NCI-H1105 treated with DMSO at 0.1 percent for 48 hours (cell line): Measurements from ENCODE around the gene RPF1.
"Not testable (repeated sequence)": the region's sequence is repeated elsewhere in the genome, so short reads cannot be mapped to it uniquely, and the experiment has no call there.

ENCODE experiments used
- DNase-seq: peaks from one replicate; lab custom pipeline; 2025; lab: John Stamatoyannopoulos, UW

Gene RPF1

DNA sequence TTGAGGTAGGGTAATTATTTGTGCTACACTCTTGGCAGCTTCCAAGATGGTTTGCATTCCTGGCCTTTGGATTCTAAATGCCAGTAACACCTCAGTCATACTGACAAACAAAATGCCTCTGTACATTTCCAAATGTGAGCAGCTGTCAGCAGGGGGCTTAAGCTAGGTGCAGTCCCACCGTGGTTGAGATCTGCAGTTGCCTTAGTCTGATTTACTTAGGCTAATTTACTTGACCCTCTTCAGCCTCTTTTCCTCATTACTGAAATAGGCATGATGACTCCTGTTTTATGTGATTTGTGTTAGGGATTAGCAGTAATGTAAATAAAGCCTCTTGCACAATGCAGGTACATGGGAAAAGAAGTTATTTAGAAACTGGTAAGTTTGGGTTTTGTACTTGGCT lies 13.7 kb downstream of the RPF1 start:
- DNase-seq, result no peak

DNA sequence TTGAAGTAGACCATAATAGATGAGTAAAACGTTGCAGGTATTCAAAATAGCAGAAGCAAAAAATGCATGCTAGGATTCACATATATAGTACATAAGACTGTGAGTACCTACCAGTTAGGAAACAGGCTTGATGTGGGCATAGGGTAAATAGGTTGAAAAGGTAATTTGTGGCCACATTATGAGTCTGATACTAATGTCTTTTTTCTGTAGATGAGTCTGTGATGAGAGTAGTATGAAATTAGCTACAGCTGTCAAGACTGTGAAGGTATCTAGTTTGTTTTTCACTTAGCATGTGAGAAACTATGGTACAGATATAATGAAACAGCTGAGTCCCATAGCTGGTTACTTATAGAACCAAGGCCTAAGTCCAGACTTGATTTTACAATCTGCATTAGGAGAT lies 14.7 kb downstream of the RPF1 start:
- no peak for DNase-seq

DNA sequence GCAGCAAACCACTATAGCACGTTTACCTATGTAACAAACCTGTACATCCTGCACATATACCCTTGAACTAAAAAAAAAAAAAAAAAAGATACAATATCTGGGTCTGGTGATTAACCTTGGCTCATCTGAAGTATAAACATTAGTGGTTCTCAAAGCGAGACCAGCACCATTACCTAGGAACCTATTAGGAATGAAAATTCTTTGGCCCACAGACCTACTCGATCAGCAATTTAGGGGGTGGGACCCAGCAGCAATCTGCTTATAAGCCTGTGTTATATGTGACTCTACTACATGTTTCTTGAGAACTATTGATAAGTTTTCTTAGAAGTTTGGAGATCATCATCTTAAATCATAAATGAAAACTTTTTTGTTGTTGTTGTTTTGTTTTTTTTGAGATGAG lies 17.4 kb downstream of the RPF1 start:
- no peak for DNase-seq

DNA sequence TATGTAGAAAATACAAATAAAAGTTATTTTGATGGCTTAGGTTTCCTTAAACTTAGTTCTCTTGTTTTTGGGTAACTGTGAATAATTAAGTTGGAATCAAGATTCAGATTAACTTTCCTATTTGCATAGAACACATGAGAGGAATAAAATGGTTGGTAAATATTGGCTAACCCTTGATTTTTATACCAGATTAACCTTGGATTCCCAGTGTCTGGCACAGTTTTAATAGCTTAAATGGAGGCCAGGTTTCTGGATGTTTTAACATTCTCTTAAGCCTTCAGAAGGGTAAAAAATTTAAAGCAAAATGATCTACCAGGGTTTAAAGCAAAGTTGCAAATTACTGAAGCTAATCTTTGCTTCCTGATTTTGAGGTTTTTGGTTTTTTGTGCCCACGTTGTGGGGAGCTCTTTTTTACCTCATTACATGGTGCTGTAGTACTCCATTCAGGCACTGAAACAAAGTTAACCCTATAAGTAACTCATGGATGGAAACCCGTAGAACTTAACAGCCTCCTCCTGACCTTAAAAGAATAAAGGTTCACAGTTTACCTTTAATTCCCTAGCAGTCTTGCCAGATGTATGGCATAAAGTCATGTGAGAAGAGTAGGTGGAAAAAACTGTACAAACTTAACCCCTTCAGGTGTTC lies 18.7 kb downstream of the RPF1 start:
- DNase-seq, result no peak

DNA sequence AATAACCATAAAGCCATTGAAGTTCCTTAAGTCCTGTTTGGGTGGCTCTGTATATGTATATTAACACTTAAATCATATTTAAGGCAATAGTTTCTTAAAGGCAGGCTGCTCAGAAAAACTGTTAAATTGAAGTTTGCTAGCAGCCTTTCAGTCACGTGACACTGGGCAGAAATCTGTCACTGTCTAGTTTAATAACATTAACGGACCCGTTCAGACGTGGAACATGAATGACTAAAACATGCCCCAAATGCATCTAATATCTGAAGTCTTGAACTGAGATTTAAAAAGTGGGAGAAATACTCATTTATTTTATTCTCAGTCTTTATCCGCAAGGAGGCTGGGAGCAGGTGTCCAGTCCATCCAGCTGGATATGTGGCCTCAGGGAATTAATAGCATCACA lies 23.9 kb downstream of the RPF1 start:
- DNase-seq, result no peak

DNA sequence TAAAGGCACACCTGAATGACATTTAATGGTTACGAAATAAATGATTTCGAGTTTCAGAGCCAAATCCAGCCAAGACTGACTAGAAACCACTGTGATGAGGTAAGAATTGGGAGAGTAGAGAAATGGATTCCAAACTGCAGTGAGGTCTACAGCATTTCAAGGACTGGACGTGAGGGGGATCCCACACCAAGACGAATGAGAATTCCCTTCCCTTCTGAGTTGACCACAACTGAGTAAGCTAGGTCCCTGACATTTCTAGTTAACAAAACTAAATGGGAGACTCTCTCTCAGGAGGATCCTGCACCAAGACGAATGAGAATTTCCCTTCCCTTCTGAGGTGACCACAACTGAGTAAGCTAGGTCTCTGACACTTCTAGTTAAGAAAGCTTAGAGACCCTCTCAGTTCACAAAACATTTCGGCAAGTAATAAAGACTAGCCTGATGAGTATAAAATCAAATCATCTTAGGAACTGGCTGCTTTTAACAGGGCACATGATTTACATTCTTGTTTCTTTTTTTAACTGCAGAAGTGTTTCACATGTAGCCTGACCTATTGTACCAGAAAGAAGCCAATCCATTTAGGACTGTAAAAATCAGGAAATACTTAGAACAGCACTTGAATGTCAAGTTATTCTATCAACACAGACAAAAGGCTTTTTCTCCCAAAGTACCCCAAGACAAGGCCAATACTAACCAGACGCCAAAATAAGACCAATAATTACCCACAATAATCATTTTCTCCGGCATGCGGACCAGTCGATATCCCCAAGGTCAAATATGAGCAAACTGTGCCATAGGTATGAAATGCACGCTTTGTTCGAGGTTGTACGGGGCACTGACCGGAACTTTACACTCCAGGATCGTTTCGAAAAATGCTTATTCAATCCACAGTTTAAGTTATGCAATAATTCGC lies 25.8 kb downstream of the RPF1 start:
- DNase-seq, result peak; percentile 43

DNA sequence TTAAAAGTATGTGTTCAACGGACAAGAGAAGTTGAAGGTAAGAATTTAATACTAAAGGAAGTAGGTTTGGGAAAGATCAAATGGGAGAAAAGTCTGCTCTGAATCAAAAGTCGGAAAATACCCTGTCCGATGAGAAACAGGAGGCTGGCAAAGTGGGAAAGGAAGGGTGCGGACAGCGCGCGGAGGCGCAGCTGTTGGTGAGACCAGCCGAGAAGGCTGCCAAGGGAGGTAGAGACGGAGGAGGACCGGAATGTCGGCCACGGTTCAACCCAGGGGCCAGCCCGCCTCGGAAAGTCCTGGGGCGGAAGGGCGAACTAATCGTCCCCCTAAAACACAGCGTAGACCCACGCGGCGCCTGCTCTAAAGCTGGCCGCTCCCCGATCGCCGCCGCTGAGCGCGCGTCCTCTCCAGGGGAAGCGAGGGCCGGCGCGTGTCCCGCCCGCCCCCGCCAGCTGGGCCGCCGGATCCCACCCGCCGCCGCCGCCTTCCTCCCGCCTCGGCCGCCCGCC lies 26.5 kb downstream of the RPF1 start:
- DNase-seq, result peak; percentile 71

DNA sequence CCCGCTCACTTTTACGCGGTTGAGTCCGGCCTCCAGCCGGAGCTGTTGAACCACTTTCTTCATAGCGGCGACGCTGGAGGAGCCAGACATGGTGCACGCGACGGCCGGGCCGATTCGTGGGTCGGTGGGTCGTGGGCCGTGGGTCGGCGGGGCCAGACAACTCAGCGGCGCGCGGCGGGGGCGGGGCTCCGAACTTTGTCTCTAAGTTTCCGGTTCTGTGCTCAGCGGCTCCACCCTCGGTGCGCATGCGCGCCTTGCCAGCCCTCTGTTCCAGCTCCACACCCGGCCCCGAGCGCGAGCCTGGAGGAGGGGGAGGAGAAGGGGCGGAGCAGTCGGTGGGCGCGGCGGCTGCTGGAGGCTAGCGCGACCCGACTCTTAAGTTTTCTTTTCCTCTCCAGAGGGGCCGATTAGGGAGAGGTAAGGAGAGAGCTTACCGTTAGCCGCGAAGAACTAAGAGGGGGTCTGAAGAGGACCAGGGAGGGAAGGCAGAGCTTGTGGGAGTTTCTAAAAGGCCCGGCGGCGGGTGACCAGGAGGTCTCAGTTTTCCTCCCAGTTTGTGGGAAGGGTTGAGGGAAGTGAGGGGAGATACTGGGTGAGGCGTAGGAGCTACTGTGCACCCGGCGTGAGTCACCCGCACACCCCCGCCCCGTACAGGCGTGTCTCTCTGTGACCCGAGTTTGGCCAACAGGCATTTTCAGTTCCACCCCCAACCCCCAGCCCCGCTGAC lies 27.1 kb downstream of the RPF1 start, which contains the start of the genes GNG5 and SPATA1:
TSS of gene GNG5 (minus strand) at position 580 of the 727 bp plus-strand sequence. CDS start at position 90, 490 bp downstream.
TSS of gene SPATA1 (plus strand) at position 385 of the 727 bp plus-strand sequence. CDS start 9,974 bp downstream, outside the sequence.
- DNase-seq, result peak; percentile 95

DNA sequence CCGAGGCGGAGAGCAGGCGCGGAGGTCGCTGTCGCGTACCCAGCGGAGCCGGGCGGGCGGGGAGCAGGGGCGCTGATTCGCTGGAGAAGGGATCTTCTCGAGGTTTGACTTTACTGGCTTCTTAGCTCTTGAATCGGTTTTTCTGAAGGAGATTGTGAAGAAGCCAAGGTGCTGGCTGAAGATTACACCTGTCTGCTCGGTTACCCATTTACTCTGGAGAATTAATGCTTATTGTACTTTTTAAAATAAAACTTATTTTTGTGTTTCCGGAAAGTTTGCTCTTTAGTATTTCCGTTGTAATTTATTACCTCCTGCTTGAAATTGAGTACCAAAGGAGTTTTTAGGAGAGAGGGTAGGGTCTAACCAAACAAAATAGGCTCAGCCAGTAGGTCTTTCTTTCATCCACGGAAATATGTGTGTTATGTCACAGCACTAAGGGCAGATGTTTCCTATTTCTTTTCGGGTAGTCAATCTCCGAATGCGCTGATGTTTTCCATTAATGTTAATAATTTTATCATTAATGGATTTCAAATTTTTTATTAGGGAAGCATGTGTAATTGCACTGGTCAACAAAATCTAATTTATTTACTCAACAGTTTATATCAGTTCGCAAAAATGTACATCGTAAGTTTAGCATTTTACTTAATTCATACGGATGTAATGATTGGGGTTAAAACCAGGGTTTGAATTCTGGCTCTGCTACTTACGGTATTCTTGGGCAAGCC lies 27.8 kb downstream of the RPF1 start:
- DNase-seq, result no peak

DNA sequence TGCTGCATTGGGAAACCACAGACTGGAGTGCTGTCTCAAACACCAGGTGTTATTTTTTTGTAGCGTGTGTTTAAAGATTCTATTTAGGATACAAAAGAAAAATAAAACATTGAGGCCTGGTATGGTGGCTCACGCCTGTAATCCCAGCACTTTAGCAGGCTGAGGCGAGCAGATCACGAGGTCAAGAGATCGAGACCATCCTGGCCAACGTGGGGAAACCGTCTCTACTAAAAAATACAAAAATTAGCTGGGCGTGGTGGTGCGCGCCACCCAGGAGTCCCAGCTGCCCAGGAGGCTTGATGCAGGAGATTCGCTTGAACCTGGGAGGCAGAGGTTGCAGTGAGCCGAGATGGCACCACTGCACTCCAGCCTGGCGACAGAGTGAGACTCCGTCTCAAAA lies 28.8 kb downstream of the RPF1 start:
- not testable (repeated sequence) for DNase-seq

DNA sequence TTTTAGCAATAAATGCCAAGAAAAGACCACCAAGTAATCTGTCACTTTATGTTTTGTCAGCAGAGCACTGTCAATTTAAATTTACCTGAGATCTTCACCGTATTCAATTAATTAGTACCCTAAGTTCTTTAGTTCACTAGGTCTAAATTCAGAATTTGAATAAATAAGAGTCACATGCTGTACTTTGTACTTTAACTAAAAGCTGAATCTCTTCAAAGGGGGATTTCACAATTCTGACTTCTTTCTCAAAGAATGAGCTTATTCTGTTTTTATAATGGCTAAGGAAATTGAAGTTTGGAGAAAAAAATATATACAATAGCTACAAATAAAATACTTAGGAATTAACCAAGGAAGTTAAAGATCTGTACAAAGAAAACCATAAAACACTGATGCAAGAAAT lies 29.4 kb downstream of the RPF1 start:
- no peak for DNase-seq

DNA sequence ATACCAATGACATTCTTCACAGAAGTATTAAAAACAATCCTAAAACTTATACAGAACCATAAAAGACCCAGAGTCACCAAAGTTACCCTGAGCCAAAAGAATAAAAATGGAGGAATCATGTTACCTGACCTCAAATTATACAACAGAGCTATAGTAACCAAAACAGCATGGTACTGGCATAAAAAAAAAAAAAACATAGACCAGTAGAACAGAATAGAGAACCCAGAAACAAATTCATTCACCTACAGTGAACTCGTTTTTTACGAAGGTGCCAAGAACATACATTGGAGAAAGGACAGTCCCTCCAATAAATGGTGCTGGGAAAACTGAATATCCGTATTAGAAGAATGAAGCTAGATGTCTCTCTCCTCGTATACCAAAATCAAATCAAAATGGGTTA lies 30.0 kb downstream of the RPF1 start:
- DNase-seq, result no peak

DNA sequence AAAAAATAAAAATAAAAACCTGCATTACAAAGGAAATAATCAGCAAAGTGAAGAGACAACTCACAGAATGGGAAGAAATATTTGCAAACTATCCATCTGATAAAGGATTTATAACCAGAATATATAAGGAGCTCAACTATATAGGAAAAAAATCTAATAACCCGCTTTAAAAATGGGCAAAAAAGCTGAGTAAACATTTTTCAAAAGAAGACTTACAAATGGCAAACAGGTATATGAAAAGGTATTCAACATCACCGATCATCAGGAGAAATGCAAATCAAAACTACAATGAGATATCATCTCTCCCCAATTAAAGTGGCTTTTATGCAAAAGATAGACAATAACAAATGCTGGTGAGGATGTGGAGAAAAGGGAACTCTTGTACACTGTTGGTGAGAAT lies 31.1 kb downstream of the RPF1 start:
- DNase-seq, result no peak

DNA sequence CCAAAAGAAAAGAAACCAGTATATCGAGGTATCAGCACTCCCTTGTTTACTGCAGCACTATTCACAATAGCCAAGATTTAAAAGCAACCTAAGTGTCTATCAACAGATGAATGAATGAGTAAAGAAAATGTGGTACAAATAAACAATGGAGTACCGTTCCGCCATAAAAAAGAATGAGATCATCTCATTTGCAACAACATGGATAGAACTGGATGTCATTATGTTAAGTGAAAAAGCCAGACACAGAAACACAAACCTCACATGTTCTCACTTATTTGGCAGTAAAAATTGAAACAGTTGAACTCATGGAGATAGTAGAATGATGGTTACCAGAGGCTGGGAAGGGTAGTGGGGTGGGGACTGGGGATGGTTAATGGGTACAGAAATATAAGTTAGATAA lies 31.6 kb downstream of the RPF1 start:
- no peak for DNase-seq

DNA sequence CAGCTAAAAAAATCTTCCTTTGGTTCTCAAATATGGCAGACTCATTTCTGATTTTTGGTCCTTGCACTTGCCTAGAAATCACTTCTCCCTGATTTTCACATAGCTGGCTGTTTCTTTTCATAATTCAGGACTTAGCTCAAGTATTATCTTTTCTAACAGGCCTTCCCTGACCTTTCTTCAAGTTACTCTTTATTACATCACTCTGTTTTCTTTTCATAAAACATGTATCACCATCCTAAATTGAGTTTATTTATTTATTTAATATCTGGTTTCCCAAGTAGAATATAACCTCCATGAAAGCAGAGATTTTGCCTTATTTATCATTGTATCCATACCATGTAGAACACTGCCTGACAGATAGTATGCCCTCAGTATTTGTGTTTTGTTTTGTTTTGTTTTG lies 45.5 kb downstream of the RPF1 start:
- no peak for DNase-seq

DNA sequence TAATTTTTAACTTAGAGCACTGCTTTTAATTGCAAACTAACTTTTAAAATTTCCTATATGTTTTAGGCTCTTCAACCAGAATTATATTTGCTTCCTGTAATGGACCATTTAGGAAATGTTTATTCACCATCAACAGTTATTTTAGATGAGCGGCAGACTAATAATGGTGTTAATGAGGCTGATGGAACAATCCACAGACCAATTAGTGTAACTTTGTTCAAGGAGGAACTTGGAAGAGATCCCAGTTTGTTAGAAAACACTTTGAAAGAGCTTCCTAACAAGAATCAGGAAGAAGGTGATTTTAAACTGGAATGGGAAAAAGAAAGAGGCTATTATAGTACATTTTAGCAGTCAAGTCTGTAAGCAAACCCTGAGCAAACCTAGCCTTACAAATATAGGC lies 46.7 kb downstream of the RPF1 start:
- DNase-seq, result peak; percentile 93

DNA sequence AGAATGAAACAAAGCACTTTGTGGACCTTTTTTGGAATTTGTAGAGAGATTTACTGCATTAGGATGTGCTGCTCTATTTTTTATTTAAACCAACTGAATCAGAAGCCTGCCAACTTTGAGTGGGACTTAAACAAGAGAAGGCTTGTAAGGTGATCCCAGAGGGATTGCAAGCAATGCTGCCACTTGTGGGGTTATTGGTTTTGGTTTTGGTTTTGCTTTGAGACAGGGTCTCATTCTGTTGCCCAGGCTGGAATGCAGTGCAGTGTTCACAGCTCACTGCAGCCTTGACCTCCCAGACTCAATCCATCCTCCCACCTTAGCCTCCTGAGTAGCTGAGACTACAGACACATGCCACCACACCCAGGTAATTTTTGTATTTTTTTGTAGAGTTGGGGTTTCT lies 59.5 kb downstream of the RPF1 start:
- DNase-seq, result no peak

DNA sequence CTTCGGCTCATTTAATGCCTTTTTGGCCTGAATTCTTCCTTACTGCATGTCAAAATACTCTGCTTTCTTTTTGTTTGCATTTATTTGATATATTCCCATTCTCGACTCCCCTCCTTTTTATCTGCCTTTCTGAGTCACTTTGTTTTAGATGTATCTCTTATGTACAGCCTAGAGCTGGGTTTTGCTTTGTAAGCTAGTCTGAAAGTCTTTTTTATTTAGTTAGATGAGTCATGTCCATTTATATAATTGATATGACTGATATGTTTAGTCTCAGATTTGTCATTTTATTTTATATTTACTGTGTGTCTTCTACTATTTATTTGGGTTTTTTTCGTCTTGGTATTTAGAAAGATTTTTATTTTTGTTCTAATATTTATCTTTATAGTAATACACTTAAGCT lies 60.9 kb downstream of the RPF1 start:
- DNase-seq, result no peak

DNA sequence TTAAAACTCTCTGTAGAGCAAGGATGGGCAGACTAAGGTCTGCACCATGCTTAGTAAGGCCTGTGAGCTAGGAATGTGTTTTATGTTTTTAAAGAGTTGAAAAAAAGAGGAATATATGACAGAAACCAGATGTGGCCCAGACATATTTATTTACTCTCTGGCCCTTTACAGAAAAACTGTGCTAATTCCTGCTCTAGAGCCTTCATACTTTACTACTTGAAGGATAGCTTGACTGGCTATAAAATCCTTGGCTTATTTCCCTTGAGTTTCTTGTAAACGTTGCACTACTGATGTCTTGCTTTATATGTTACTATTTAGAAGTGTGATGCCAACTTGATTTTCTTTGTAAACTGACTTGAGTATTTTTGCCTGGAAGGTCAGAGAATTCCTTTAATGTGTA lies 61.7 kb downstream of the RPF1 start:
- DNase-seq, result no peak

DNA sequence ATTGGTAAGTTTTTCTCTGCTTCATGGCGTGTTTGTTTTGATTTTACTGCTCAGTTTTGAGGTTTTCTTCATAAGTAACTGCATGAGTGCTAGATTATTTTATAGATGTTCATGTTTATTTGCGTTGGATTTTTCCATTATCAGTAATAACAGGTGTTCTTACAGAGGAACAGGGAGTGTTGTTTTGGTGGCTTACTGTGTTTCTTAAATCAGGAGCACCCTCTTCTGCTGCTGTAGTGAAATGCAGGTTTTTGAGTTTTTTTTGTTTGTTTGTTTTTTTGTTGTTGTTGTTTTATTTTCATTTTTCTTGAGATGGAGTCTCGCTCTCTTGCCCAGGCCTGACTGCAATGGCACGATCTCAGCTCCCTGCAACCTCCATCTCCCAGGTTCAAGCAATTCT lies 62.6 kb downstream of the RPF1 start:
- peak; percentile 23 for DNase-seq
